ENCODE data around the gene PGK1.
"Not testable (repeated sequence)": the region's sequence is repeated elsewhere in the genome, so short reads cannot be mapped to it uniquely, and the experiment has no call there.

PGK1 gene

DNA sequence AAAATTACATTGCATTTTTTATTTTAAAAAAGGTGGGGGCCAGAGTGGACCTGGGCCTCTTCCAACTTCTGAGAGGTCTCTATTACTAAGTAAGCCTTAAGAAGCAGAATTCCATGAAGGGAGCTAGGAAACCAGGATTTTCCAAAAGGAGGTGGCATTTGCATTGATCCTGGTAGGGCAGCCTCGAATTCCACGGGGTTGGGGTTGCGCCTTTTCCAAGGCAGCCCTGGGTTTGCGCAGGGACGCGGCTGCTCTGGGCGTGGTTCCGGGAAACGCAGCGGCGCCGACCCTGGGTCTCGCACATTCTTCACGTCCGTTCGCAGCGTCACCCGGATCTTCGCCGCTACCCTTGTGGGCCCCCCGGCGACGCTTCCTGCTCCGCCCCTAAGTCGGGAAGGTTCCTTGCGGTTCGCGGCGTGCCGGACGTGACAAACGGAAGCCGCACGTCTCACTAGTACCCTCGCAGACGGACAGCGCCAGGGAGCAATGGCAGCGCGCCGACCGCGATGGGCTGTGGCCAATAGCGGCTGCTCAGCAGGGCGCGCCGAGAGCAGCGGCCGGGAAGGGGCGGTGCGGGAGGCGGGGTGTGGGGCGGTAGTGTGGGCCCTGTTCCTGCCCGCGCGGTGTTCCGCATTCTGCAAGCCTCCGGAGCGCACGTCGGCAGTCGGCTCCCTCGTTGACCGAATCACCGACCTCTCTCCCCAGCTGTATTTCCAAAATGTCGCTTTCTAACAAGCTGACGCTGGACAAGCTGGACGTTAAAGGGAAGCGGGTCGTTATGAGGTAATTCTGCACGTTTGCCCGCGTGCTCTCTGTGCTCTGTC is at the start of gene PGK1:
TSS of gene PGK1 (plus strand) at position 626 of the 824 bp plus-strand sequence. CDS start at position 719, 93 bp downstream.
- DNase-seq (ENCODE audit: low read depth): peak; percentile 85

DNA sequence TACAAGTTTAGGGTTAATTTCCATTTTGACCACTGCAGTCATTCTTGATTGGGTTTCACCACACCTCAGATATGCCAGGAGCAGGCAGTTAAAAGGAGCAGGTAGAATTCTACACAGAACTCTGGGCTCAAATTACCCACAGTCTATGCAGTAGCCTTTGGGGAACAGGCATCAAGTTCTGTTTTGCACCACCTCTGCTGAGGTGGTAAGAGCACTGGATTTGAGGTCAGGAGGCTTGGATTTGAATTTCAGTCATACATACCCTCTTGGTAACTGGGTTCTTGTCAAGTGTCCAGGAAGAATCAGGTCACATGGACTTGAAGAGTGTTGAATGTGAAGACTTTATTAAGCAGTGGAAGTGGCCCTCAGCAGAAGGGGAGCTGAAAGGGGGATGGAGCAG is 40.4 kb upstream of the PGK1 start:
- DNase-seq (ENCODE audit: low read depth): no peak

DNA sequence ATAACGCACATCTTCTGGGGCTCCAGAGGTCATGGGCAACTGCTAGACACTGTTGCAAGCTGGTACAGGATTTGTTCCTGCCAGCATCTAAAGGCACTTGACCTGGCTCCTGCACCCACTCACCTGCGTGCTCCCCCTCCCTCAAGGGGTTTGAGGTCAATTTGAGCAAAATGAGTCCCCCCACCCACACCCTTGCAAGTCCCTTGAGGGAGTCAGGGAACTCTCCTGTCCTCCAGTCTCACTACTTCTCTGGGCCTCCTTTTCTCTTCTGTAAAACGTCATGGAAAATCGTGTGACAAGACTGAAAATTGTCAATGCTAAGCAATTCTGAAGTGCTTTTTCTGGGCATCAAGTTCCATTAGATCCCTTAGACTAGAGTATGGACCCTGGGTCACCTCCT is 39.9 kb upstream of the PGK1 start:
- no peak for DNase-seq (ENCODE audit: low read depth)

DNA sequence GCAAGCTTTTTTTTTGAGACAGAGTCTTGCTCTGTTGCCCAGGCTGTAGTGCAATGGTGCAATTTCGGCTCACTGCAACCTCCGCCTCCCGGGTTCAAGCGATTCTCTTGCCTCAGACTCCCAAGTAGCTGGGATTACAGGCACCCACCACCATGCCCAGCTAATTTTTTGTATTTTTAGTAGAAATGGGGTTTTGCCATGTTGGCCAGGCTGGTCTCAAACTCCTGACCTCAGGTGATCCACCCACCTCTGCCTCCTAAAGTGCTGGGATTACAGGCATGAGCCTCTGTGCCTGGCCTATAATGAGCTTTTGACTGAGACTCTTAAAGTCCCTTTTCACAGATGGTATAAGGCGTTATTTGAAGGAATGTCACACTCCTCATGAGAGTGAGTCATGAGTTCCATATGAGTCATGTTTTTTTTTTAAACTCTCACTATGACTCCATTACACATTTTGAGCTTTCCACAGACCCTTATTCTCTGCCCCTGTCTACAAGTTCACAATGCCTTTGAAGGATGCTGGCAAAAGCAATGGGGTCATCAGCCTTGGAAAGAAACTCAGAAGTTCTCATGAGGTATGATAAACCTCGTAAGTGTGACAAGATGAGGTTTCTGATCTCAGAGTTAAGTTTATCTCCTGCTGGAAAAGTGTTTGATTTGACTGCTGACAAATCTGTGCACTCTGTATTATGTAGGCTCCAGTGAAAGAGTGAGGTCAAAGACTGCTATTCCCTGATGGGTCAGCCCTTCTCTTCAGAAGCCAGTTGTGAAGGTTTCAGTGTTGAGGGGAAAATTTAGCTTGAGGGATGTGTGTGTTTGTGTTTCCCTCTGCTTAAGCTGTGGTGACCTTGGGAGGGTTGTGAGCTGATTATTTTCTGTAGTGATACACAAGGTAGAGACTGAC is 39.1 kb upstream of the PGK1 start:
- not testable (repeated sequence) for DNase-seq (ENCODE audit: low read depth)

DNA sequence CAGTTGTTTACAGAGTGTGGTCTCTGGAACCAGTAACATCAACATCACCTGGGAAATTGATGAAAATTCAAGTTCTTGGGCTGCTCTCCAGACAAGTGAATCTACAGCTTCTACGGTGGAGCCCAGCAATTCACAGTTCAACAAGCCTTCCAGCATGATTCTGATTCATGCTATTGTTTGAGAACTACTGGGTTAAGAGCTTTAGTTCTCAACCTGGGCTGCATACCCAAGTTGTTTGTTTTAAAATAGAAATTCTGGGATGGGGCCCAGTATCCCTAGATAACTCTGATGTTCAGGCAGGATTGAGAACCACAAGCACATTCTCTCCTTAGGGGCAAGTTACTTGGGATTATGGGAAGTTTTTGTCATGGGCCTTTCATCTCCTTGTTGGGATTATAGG is 37.9 kb upstream of the PGK1 start:
- no peak for DNase-seq (ENCODE audit: low read depth)

DNA sequence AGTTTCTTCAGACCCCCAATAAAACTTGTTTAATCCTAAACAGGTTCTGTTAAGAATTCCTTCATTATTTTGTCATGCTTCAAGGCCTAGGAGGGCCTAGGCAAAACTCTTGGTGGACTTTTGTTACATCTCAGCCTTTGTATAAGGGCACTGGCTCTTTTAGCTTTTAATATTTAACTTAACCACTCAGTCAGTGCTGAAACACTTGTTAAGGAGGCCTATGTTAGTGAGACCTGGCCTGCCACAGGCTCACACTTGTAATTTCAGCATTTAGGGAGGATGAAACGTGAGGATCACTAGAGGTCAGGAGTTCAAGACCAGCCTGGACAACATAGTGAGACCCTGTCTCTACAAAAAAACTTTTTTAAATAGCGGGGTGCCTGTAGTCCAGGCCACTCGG is 32.7 kb upstream of the PGK1 start:
- no peak for DNase-seq (ENCODE audit: low read depth)

DNA sequence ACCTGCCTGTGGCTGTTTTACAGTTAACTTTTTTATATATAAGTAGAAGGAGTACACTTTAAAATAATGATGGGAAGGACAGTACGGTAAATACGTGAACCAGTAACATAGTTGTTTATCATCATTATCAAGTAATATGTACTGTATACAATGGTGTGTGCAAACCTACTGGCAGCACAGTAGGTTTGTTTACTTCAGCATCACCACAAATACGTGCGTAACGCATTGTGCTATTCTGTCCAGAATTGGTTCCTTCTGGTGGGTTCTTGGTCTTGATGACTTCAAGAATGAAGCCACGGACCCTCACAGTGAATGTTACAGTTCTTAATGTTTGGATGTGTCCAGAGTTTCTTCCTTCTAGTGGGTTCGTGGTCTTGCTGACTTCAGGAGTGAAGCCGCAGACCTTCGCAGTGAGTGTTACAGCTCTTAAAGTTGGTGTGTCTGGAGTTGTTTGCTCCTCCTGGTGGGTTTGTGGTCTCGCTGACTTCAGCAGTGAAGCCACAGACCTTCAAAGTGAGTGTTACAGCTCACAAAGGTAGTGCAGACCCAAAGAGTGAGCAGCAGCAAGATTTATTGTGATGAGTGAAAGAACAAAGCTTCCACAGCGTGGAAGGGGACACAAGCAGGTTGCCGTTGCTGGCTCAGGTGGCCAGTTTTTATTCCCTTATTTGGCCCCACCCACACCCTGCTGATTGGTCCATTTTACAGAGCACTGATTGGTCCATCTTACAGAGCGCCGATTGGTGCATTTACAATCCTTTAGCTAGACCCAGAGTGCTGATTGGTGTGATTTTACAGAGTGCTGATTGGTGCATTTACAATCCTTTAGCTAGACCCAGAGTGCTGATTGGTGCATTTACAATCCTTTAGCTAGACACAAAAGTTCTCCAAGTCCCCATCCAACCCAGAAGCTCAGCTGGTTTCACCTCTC is 30.6 kb upstream of the PGK1 start:
- DNase-seq (ENCODE audit: low read depth): peak; percentile 19

DNA sequence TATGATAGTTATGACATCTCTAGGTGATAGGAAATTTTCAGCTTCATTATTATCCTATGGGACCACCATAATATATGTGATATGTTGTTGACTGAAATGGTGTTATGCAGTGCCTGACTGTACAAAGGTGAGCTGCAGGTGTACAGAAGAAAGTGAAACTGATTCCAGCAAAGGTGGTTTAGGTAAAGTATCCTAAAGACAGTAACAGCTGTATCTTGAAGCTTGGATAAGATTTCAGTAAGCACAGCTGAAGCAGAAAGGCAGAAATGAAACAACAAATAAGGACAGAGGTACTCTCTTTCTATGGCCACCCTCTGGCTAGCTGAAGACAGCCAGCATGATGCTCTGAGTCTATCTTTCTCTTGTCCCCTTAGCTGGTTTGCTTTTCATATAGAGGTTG is 30.0 kb upstream of the PGK1 start:
- no peak for DNase-seq (ENCODE audit: low read depth)

DNA sequence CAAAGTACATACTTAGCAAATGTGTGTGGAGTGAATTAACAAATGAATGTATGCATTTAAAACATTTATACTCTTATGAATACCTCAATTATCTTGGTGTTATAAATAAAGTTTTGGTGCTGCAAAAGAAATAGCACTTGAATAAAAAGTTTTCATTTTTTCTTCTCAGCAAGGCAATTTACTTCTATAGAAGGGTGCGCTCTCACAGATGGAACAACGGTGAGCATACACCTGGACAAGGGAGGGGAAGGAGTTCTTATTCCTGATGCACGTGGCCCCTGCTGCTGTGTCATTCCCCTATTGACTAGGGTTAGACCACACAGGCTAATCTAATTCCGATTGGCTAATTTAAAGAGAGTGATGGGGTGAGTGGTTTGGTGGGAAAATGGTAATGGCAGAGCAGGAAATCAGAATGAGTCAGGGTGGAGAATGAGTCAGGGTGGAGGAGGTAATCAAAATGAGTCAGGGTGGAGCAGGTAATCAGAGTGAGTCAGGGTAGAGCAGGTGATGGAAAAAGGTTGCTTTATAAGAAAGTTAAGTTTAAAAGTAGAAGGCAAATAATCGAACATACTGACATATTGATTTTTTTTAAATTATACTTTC is 28.2 kb upstream of the PGK1 start:
- DNase-seq (ENCODE audit: low read depth): no peak

DNA sequence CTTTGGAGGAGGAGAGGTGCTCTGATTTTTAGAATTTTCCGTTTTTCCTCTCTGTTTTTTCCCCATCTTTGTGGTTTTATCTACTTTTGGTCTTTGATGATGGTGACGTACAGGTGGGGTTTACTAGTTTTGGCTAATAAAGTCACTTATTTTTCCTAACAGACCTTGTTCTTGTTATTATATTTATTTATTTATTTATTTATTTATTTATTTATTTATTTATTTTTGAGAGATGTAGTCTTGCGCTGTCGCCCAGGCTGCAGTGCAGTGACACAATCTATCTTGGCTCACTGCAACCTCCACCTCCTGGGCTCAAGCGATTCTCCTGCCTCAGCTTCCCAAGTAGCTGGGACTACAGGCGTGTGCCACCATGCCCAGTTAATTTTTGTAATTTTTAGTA is 22.6 kb upstream of the PGK1 start:
- not testable (repeated sequence) for DNase-seq (ENCODE audit: low read depth)

DNA sequence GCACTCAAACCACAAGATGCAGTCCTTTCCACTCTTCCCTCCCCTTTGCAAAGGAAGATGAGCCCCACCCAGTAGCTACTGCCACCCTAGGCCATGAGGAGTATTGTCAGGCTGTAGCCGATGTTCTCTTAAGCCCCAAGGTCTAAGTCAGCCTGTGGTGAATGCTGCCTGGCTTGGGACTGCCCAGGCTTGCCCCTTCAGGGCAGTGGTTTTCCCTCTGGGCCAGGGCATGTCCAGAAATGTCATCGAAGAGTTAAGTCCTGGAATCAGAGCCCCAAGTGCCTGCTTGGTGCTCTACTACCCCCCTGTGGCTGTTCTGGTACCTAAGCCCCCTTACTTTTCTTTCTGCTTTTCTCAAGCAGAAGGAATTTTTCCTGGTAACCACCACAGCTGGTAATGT is 11.8 kb upstream of the PGK1 start:
- DNase-seq (ENCODE audit: low read depth): no peak

DNA sequence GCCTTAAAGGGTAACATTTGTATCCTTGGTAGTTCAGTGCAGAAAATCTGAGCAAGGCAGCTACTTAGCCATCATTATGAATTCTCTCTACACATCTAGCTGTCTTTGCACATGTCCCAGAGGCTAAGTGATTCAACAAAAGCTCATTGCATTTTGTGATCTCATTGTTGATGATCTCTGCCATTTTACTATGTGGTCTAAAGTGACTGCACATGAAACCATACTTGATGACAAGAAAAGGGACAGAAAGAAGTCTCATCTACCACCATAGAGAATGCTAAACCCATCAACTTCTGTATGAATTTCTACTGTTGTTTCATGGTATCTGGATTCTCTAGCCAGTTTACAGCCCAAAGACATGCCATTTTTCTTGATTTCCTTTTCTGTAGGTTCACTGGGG is 5.9 kb upstream of the PGK1 start:
- DNase-seq (ENCODE audit: low read depth): no peak

DNA sequence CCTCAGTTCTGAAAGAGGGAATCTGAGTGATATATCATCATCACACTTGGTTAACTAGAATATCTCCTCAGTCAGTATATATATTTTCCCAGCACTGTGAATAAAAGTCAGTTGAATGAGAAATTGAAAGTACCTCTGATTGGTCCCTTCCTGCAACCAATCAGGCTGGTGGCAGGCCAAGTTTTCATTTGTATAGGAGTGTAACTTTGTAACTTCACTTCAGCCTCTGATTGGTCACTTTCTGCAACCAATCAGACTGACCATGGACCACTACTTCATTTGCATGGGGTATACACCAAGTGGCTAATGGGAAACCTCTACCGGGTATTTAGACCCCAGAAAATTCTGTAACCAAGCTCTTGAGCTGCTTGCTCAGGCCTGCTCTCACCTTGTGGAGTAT is 2.0 kb upstream of the PGK1 start:
- DNase-seq (ENCODE audit: low read depth): no peak

DNA sequence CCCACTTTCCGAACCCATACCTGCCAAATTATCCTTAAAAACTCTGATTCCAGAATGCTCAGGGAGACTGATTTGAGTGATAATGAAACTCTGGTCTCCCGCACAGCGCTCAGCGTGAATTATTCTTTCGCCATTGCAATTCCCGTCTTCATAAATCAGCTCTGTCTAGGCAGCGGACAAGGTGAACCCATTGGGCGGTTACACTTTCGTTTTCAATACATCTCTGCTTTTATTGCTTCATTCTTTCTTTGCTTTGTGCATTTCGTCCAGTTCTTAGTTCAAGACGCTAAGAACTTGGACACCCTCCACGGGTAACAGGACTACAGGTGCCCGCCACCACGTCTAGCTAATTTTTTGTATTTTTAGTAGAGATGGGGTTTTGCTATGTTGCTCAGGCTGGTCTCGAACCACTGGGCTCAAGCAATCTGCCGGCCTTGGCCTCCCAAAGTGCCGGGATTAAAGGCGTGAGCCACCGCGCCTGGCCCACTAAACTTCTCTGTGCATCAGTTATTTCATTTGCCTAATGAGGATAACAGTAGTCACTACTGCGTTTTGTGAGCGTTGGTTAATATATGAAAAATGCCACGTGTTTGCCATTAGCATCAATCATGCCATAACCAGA is 936 bp upstream of the PGK1 start:
- no peak for DNase-seq (ENCODE audit: low read depth)

DNA sequence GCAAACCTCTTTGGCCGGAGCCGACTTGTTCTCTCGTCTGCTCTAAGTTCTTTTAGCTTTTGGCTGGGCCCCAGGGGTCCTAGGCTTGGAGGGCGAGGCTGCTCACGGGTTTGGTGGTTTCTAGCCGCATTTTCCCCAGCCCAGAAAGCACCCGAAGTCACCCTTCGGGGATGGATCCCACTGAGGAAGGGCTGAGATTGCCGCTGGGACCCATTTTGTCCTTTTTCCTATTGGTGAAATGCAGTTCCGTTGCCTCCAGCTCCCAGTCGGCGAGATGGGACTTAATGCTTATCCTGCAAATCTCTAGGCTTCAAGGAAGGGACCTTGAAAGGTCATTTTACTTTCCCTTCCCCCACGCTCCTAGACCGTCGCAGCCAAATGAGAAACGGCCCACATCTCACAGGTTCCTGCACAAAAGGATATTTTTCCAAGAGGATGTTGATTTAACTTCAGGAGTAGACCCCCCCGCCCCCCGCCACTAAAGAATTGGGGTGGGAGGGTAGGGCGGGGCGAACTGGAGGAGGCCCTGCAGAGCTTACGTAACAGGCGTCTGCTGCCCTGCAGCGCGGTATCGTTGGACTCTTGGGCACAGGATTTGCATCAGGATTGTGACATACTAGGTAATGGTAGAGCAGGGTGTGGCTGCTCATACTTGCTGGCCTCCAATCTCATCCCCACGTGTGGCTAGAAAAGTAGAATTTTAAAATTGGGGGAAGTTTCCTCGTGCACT is 564 bp downstream of the PGK1 start:
- DNase-seq (ENCODE audit: low read depth): peak; percentile 4

DNA sequence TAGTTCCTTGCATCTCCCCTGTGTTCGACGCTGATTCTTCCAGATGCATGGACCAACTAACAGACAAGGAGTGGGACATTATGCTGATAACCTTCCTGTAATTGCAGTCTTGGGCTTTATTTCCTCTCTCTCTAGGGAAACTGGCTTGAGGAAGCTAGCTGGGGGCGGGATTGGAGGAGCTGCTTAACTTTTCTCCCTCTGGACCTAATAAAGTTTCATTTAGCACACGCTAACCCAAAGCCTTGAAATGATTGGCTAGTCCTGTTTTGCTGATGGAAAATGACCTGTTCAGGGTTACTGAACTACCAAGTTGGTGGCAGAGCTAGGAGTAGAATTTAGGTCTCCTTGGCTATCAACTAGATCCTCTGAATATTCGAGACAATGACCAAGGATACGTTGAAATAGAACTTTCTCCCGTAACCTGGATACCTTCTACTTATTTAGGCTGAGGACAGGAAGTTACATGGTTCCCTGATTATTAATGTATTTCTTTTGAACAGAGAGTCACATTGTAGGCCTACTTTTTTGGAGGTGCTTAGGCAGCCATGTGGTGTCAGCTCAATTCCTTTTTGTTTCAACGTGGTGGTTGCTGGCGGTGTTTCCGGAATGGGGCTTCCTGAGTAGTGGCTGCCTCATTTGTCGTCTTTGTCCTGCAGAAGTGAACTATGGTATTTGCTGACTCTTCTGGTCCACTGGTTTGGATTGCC is 2.0 kb downstream of the PGK1 start:
- DNase-seq (ENCODE audit: low read depth): no peak

DNA sequence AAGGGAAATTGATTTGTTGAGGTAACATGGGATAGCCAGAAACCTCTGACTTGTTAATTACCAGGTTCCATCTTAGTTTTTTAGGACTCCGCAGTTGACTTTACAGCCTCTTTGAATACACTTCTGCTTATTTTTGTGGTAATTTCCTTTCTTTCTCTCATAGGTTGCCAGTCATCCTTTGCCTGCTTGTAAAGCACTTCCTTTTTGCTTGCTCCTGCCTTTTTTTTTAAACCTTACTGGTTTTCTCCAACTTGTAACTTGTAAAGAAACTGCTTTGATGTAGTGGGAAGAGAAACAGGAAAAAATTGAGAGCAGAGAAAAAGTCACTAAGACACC is 2.6 kb downstream of the PGK1 start:
- no peak for DNase-seq (ENCODE audit: low read depth)

DNA sequence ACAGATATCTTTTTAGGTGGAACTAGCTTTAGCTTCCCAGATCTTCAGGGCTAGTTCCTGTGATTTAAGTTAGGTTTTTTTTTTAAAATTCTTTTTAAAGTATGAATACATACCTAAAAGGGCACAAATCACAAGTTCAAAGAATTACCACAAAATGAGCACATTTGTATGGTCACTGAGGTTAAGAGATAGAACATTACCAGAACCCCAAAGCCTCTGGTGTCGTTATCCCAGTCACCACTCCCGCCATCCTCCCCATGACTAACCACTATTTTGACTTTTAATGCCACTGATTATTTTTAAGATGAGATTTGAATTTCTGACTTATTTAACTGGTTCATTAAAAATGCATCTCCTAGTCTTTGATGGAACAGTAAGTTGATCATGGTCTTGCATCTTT is 5.4 kb downstream of the PGK1 start:
- no peak for DNase-seq (ENCODE audit: low read depth)

DNA sequence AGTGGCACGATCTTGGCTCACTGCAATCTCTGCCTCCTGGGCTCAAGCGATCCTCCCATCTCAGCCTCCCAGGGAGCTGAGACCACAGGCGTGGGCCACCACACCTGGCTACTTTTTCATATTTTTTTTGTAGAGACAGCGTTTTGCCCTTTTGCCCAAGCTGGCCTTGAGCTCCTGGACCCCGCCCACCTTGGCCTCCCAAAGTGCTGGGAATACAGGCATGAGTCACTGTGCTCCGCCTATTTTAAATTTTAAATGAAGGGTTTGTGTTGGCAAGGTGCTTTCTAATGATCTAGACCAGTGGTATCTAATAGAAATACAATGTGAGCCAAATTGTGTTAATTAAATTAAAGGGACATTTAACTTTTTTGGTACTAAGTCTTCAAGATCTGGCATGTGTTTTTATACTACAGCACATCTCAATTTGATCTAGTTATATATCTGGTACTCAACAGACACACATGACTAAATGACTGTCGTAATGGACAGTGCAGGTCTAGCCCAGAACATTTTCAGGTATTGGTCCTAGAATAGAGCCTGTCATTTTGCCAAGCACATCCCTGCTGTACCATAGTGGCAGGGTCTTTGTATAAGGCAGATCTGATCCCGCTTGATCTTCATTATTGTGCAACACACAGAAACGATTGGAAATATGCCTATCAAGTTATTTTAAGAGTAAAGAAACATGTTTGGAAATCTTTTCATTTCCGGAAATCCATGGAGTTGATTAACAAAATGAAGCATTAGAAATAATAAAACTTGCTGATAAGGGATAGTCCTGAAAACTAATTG is 7.3 kb downstream of the PGK1 start:
- DNase-seq (ENCODE audit: low read depth): no peak

All from stimulated activated CD8-positive, alpha-beta memory T cell treated with anti-CD3 and anti-CD28 coated beads, Interleukin-12 subunit alpha, Interleukin-12 subunit beta, amount 100 ng/mL, for 4 hours (primary cell).